ENCODE data around the gene SDK1.

GRCh38 chr7:3762146-3762831 lies 461.2 kb downstream of the SDK1 start:
- TF ChIP-seq CTCF (conservative IDR thresholded peaks at IDR 0.05; ENCODE audit: low read length) (no peak), EZH2phosphoT487 (IDR thresholded peaks at IDR 0.05; ENCODE audit: borderline replicate concordance, low read depth, low read length) (no peak)

Data from OCI-LY7 (cell line).